Effector memory CD8-positive, alpha-beta T cell (primary cell): ENCODE measurements around the gene ABO.
"Not testable (repeated sequence)": the region's sequence is repeated elsewhere in the genome, so short reads cannot be mapped to it uniquely, and the experiment has no call there.

Experiments
- ATAC-seq: fragments of 150-1000 bp; cut with Tn5 transposase; replicated peaks from 2 replicates; pipeline ENCODE4 v1.10.0; 2021; ENCODE audit warnings: mild to moderate bottlenecking, moderate library complexity
- DNase-seq, 3 experiments: peaks; one replicate each; pipeline ENCODE4 v3.0.0; 2021
- H3K27ac Mint-ChIP-seq, 2 donors: one replicate each; pipeline ENCODE4 v1.8.0; 2022; ENCODE audit warnings: mild to moderate bottlenecking in 2 of 2, mixed read lengths in 2 of 2, moderate library complexity in 2 of 2
- H3K27me3 Mint-ChIP-seq, 2 donors: one replicate each; pipeline ENCODE4 v1.8.0; 2022; ENCODE audit warnings: mixed read lengths in 2 of 2
- H3K36me3 Mint-ChIP-seq: one replicate; pipeline ENCODE4 v1.8.0; 2022; ENCODE audit warnings: mild to moderate bottlenecking, moderate library complexity, mixed read lengths; ENCODE audit not compliant: insufficient read depth
- H3K4me1 Mint-ChIP-seq, 2 donors: one replicate each; pipeline ENCODE4 v1.8.0; 2022; ENCODE audit warnings: low read depth in 2 of 2, mixed read lengths in 2 of 2
- H3K4me3 Mint-ChIP-seq, 2 donors: one replicate each; pipeline ENCODE4 v1.8.0; 2022; ENCODE audit warnings: mild to moderate bottlenecking in 2 of 2, mixed read lengths in 2 of 2, moderate library complexity in 2 of 2
- H3K9me3 Mint-ChIP-seq, 2 donors: one replicate each; pipeline ENCODE4 v1.8.0; 2022; ENCODE audit warnings: mixed read lengths in 2 of 2

Gene ABO

DNA sequence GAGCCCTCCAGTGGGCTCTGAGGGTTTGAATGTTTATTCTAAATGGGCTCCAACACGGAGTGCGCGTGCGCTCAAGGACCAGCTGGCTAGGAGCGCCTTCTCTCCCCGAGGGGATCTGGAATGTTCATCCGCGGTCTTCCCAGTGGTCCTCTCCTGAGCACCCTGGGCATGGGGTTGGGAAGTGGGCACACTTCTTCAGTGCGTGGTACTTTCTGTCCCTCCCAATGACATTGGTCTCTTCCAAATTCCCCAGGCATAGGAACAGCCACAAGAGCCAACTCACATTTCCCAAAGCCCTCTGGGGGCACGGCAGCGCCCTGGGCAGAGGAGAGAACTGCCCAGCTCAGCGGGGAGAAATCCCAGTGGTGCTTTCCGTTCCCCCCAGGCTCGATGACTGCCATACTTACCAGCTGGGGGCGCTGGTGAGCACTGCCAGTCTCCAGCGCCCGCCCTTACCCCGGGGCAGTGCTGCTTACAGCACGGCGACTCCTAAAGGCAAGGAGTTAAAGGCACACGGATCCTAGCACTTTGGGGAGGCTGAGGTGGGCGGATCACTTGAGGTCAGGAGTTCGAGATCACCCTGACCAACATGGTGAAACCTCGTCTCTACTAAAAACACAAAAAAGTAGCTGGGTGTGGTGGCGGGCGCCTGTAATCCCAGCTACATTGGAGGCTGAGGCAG, 36.0 kb downstream of the ABO start:
- peak overlapping the region; percentile 62 to 64 for H3K4me3 Mint-ChIP-seq
- ATAC-seq (peak; percentile 87), DNase-seq (peak; percentile 49 to 52 (median 50))
- H3K27me3 Mint-ChIP-seq = peaks cover 28 to 85% of the 10 kb centered on the region in 2 donors
- no peaks in the 10 kb centered on the region for H3K36me3 Mint-ChIP-seq
- no peaks in the 10 kb centered on the region for H3K9me3 Mint-ChIP-seq
- H3K4me1 Mint-ChIP-seq = peaks cover 9 to 10% of the 10 kb centered on the region in 2 donors
- H3K27ac Mint-ChIP-seq = no peak overlapping the region

DNA sequence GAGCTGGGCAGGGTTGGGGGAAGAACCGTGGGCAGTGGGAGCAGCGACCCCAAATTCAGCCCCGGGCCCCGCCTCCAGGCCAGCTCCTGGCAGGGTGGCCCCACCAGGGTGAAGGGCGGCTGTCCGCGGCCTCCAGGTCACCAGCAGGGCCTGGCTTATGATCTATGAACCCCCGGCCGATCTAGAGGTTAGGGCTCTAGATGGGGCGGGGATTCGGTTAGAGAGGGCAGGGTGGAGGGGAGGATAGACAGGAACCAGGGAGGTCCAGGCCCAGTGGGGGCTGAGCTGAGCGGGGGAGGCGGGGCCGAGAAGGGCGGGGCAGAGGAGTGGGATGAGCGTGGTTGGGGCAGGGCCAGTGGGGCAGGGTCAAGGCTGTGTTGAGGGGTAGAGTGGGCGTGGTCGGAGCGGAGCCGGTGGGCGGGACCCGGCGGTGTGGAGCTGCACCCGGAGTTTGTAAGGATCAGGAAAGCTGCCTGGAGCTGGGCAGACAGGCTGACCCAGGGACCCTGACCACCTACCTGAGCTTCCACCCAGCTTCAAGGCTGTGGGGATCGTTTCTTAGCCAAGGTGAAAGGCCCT, 36.6 kb downstream of the ABO start:
- Mint-ChIP-seq H3K27me3 (peaks cover 28 to 86% of the 10 kb centered on the region in 2 donors), H3K9me3 (no peaks in the 10 kb centered on the region), H3K27ac (no peak overlapping the region), H3K36me3 (no peaks in the 10 kb centered on the region), H3K4me3 (peak overlapping the region; percentile 62 to 64), H3K4me1 (peaks cover 9 to 10% of the 10 kb centered on the region in 2 donors)
- ATAC-seq (peak; percentile 49), DNase-seq (no peak)

DNA sequence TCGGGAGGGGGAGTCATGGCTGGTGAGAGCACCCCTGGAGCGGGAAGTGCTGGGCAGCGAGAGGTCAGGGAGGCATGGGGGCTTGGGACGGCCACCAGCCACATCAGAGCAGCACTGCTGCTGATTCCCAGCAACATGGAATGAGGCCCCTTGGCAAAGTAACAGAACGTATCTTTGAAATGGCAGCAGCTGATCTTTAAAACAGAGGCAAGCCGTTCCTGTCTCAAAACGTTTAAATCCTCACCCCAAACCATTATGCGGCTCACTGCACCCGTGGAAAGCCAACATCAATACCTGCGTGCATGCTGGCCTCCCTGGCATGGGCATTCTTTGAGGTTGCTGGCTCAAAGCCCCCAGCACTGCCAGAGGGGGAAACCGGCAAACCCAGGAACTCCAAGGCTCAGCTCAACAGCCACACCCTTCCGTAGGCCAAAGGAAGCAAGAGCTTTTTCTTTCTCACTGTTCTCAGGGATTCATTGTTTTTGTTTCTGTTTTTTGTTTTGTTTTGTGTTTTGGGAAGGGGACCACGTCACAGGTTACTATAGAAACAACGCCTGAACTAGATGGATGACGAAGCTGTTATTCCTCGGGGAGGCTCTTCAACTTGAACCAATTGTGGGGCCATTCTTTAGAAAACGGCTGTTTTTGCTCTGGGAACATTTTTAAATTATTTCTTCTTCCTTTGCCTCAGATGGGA, 37.8 kb downstream of the ABO start:
- ATAC-seq (no peak), DNase-seq (no peak)
- H3K36me3 Mint-ChIP-seq = no peaks in the 10 kb centered on the region
- H3K27me3 Mint-ChIP-seq = peaks cover 28 to 81% of the 10 kb centered on the region in 2 donors
- no peaks in the 10 kb centered on the region for H3K9me3 Mint-ChIP-seq
- H3K4me1 Mint-ChIP-seq = peaks cover 9 to 10% of the 10 kb centered on the region in 2 donors
- H3K27ac Mint-ChIP-seq = no peak overlapping the region
- no peak overlapping the region for H3K4me3 Mint-ChIP-seq

DNA sequence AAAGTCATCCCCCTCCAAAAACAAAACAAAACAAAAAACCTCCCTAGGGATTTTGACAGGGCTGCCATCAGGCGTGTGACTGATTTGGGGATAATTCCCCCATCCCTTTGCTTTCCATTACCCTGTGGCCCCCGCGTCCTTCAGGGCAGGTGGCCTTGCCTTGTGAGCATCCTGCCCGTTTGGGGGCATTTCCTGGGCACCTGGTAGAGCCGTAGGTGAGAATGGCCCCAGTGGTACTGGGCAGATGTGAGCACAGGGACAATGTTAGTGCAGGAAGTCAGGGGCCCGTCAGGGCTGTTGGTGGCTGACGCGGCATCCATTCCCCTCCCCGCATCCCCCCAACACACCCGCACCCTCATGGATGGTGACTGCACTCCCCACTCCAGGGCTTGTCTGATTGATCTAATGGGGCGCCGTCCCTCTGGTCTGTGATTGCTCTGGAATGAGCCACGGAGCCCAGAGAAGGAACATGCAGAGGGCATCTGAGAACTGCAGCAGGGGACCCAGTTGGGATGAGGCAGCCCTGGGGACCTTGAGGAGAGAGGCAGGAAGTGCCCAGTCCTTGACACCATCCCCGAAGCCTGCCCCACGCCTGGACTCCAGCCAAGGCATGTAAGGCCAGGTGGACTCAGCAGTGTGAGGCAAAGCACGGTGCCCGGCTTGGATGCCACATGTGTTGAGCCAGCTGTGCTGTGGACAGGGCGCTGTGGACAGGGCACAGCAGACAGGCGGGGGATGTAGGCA, 38.5 kb downstream of the ABO start:
- not testable (repeated sequence) for DNase-seq, H3K36me3 Mint-ChIP-seq, H3K9me3 Mint-ChIP-seq, H3K4me1 Mint-ChIP-seq, H3K4me3 Mint-ChIP-seq, H3K27ac Mint-ChIP-seq, ATAC-seq
- peaks cover 28 to 74% of the 10 kb centered on the region in 2 donors for H3K27me3 Mint-ChIP-seq

DNA sequence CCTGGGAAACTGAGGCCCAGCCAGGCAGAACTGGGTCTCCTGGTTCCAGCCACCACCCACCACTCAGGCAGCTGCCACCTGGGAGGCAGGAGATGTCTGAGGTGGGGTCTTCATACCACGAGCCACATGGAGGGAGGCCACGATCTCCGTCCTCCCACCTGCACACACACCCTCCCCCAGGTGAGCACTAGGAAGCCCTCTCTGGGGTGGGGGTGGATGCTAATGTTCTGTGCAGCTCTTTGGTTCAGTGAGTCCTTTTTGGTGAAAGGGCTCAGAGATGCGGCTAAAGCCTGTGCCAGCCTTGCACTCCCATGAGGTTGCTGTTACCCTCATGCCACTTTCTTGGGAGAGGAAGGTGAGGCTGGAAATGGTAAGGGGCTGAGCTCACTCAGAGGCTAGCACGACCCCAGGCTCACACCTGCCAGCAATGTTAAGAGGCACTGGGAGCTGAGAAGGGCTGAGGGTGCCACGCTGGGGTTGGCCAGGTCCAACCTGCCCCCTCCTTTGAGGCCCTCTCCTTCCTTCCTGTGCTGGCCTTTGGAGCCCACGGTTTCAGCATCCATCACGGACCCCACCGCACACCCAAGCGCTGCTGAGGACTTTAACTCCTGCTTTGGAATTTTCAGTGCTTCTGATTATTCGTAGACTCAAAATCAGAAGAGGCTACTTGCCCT, 39.3 kb downstream of the ABO start:
- no peaks in the 10 kb centered on the region for H3K9me3 Mint-ChIP-seq
- H3K27me3 Mint-ChIP-seq = peaks cover 28 to 66% of the 10 kb centered on the region in 2 donors
- no peak overlapping the region for H3K27ac Mint-ChIP-seq
- no peak for DNase-seq
- no peak overlapping the region for H3K4me3 Mint-ChIP-seq
- H3K4me1 Mint-ChIP-seq = peaks cover 9 to 10% of the 10 kb centered on the region in 2 donors
- ATAC-seq = no peak
- no peaks in the 10 kb centered on the region for H3K36me3 Mint-ChIP-seq

DNA sequence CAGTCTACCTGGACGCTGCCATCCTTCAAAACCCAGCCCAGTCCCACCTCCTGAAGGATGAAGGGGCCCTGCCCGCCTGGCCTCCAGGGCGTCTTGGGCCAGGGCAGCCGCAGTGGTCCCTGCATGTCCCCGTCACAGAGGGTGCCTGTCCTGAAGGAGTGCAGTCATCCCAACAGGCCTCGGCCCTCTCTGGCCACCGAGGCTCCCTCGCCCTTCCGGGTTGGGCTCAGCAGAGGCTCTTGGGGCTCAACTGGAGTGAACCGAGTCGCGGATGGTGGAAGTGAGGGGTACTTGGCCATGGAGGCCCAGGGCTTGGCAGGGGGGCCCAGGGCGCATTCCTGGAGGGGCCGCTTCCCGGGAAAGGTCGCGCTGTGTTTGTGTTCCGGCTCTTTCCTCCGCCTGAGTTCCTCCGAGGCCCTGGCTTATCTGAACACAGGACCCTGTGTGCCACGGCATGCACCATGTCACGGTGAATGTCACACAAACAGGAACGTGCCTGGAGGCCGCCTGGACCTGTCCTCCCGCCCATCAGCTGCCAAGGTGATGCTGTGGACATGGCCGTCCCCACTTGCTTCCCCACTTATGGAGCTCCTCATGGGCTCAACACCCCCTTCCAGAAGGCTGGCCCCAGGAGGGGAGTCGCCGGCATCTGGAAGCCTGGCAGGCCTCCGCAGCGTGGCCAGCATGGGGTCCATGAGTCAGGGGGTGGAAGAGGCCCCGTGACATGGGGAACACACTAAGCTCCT, 40.3 kb downstream of the ABO start:
- peaks cover 28 to 58% of the 10 kb centered on the region in 2 donors for H3K27me3 Mint-ChIP-seq
- ATAC-seq = no peak
- H3K4me3 Mint-ChIP-seq = no peak overlapping the region
- peaks cover 9 to 10% of the 10 kb centered on the region in 2 donors for H3K4me1 Mint-ChIP-seq
- DNase-seq = no peak
- H3K36me3 Mint-ChIP-seq = no peaks in the 10 kb centered on the region
- no peak overlapping the region for H3K27ac Mint-ChIP-seq
- no peaks in the 10 kb centered on the region for H3K9me3 Mint-ChIP-seq

DNA sequence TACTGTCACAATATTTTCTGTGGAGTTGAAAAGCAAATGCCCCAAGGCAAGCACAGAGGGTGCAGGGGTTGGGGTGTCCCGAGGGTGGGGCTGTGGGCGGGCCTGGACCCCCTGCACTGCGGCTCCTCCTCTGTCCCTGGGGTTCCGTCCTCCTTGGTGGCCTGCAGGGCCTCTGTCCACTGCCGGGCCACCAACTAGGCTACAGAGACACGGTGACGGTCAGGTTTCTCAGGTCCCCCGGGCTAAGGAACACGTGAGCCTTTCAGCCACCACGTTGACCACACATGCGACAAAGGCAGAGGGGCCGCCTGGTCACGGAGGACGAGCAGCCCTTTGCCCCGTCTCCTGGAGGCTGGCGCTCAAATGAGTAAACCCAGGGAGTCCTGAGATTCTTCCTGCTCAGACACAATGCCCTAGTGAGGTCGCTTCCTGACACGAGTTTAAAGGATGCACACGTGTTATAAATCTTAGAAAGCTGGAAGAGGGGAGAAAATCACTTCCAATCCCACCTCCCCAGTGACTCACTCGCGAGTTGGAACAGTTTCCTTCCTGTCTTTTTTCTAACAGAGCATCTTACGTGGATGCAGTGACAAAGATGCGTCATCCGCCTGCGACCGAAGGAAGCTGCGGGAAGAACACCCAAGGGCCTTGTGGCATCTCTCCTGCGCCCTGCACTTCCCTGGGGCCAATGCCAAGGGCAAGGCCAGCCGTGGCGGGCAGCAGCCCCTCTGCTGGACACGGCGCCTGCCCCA, 41.1 kb downstream of the ABO start:
- no peak overlapping the region for H3K27ac Mint-ChIP-seq
- H3K27me3 Mint-ChIP-seq = peaks cover 24 to 49% of the 10 kb centered on the region in 2 donors
- no peaks in the 10 kb centered on the region for H3K36me3 Mint-ChIP-seq
- no peak overlapping the region for H3K4me3 Mint-ChIP-seq
- ATAC-seq (no peak), DNase-seq (no peak)
- H3K9me3 Mint-ChIP-seq = no peaks in the 10 kb centered on the region
- peaks cover 6% of the 10 kb centered on the region in 2 donors for H3K4me1 Mint-ChIP-seq

DNA sequence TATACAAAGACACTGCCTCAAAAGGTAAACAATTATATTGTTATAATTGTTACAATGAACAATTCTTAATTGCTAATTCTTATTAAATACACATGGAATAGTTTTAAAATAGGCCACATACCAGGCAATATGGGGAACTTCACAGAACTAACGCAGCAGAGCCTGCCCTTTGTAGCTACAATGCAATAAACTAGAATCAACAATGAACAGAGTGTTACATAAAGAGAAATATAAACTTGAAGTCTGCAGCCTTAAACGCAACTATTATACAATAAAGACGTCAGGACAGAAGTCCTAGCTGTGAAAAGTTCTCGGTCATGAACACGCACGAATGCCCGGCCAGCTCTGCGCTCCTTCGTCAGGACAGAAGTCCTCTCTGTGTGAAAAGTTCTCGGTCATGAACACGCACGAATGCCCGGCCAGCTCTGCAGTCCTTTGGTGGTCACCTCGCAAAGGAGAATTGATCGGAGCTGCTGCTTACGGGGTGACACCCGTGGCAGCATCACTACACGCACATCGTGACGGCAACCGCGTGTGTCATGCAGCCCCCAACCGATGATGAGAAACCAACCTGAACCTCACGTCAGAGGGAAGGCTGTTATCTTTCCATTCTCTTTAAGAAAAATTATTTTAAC, 43.0 kb downstream of the ABO start:
- not testable (repeated sequence) for H3K4me3 Mint-ChIP-seq, DNase-seq, ATAC-seq, H3K4me1 Mint-ChIP-seq, H3K36me3 Mint-ChIP-seq, H3K27ac Mint-ChIP-seq, H3K9me3 Mint-ChIP-seq
- H3K27me3 Mint-ChIP-seq = peaks cover 8 to 31% of the 10 kb centered on the region in 2 donors

DNA sequence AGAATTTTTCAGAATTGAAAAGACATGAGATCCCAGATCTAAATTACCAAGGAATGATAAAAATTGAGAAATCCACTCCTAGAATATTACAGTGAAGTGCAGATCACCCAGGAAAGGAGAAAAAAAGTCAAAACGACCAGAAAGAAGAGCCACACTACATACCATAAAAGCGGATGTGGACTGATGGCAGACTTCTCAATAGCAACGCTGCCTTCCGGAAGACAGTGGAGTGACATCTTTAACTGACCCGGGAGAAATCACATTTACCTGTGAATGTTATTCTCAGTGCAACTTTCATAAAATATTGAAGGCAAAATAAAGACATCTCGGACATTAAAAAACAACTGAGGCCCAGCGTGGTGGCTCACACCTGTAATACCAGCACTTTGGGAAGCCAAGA, 44.5 kb downstream of the ABO start:
- H3K27me3 Mint-ChIP-seq = peaks cover 0 to 21% of the 10 kb centered on the region in 2 donors
- ATAC-seq, H3K9me3 Mint-ChIP-seq, H3K27ac Mint-ChIP-seq, DNase-seq, H3K4me3 Mint-ChIP-seq, H3K36me3 Mint-ChIP-seq, H3K4me1 Mint-ChIP-seq: not testable (repeated sequence)

DNA sequence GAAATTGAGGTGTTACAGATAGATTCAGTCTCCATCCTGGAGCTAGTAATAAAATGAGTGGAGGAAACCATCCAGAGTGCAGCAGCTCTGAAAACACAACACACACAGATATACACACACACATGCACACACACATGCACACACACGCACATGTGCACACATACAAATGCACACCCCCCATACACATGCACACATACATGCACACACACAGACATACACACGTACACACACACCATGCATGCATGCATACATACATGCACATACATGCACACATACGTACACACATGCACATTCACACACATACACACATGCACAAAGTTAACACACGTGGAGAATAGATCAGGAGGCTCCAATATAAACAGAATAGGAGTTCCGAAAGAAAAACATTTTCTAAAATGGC, 44.9 kb downstream of the ABO start:
- Mint-ChIP-seq H3K27ac (no peak overlapping the region), H3K27me3 (peaks cover under 1 to 21% of the 10 kb centered on the region in 2 donors), H3K36me3 (no peaks in the 10 kb centered on the region), H3K4me1 (no peaks in the 10 kb centered on the region), H3K4me3 (no peak overlapping the region), H3K9me3 (no peaks in the 10 kb centered on the region)
- ATAC-seq = no peak
- no peak for DNase-seq

DNA sequence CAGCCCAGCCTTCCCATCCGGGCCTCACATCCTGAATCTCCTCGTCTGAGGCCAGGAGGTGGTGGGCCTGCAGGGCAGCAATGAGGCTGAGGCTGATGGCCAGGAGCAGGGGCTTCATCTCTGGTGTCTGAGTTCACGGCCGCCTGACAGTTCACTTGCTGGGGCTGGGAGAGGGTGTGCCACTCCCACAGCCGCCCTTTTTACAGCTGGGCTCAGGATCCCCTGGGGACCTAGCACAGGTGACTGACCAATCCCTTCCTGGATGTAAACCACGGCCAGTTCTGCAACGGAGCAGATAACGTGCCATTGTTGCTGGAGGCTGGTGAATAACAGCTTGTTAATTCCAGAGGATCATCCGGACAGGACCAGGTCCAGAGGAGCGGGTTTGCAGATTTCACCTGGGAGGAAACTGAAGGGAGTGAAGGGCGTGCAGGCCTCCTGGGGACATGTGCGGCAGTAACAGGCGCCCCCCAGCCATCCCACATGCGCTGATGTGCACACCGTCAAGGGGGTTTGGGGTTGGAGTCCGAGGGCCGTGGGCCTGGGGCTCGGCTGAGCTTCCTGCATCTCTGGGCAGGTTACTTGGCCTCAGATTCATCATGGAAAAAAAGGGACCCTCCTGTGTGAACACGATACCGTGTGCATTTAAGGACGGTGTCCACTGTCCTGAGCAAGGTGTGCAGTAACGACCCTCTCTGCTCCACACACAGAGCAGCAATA, 46.4 kb downstream of the ABO start:
- not testable (repeated sequence) for H3K4me1 Mint-ChIP-seq, DNase-seq, H3K9me3 Mint-ChIP-seq, H3K36me3 Mint-ChIP-seq, H3K27ac Mint-ChIP-seq, ATAC-seq, H3K4me3 Mint-ChIP-seq
- H3K27me3 Mint-ChIP-seq = peaks cover 9 to 20% of the 10 kb centered on the region in 2 donors
